Stimulated activated CD4-positive, alpha-beta T cell treated with anti-CD3 and anti-CD28 coated beads, TNF-alpha, amount 100 ng/mL, for 48 hours (primary cell): ENCODE measurements around the gene SLC52A1.
A peak's percentile ranks its signal among the peaks of the same experiment; 100 is the strongest.
"Not testable (repeated sequence)": the region's sequence is repeated elsewhere in the genome, so short reads cannot be mapped to it uniquely, and the experiment has no call there.

Experiments
- DNase-seq, 3 donors: peaks; one replicate each; pipeline ENCODE4 v3.0.0-alpha.2; 2020; ENCODE audit warnings: low read depth in 3 of 3

Gene SLC52A1

DNA sequence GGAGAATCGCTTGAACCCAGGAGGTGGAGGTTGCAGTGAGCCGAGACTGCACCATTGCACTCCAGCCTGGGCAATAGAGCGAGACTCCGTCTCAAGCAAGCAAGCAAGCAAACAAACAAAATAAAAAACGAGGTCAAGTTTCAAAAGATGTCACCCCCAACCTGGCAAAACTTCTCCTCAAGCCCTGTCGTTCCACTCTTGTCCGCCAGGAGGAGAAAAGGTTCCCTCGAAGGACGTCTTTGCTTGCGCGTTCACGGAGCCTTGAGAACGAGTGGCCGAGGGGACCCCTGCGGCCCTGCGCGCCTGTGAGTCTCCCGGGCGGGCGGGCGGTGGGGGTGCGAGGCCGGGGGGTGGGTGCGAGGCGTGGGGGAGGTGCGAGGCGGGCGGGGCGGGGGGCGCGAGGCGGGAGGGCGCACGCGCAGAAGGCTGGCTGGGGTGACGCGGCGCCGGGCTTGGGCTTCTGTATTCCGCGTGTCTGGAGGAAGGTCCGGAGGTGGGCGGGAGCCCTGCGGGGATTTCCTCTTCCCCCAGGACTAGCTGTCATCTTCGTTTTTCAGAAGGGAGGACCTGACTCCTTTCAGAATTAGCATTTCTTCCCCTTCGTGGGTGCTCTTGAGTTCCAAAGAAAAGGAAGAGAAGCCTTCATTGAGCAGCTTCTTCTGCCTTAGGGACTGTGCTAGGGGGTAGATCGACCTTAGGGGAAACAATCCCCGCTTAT is 3.7 kb downstream of the SLC52A1 start:
- peak; percentile 73 to 83 (median 73) for DNase-seq

DNA sequence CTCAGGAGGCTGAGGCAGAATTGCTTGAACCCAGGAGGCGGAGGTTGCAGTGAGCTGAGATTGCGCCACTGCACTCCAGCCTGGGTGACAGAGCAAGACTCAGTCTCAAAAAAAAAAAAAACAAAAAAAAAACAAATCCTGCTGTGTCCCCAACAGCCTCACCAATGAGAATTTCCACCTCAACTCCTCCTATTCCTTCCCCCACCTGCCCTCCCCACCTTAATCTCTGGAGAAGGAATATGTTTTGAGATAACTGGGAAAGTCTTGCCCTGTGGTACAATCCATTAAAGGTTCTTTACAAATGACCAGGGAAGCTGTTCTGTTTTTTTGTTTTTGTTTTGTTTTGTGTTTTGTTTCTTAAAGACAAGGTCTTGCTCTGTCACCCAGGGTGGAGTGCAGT is 5.1 kb downstream of the SLC52A1 start:
- not testable (repeated sequence) for DNase-seq

DNA sequence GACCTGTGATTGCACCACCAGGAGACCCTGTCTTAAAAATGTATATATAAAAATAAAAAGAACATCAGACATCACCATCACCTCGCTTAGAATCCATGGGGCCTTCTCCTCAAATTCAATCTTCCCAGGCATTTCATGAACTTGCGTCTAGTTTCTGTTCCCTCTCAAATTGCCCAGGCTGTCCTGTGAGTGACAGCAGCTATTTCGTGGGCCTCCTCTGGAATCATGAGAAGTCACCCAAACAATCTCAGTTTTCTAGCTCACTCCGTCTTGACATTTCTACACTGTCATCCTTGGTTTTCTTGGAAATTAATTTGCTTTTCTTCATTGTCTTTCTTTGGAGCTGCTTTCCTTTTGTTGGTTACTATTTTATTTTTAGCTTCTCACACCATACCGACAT is 7.3 kb downstream of the SLC52A1 start:
- DNase-seq: no peak

DNA sequence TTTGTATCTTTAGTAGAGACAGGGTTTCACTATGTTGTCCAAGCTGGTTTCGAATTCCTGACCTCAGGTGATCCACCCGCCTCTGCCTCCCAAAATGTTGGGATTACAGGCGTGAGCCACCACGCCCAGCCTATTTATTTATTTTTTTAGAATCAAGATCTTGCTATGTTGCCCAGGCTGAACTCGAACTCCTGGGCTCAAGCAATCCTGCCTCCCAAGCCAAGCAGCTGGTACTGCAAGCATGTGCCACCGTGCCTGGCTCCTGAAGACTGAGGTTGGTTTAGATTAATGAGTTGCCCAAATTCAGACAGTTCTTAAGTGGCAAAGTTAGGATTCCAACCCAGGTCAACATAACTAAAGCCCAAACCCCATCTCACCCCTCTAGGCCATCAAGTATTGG is 7.9 kb downstream of the SLC52A1 start:
- no peak for DNase-seq

DNA sequence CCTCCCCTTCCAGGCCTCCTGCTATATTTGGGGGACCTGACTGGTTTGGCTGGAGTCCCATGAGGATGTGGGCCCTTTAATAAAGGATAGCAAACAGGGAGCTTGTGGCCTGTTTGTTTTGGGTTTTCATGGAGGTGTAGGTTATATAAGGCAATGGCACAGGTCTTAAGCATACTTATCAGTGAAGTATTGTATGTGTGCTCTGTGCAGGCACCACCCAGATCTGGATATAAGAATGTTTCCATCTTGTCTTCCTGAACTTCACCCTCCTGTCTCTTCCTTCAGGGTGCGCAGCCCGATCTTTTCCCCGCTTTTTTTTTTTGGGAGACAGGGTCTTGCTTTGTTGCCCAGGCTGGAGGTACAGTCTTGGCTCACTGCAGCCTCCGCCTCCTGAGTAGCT is 10.6 kb downstream of the SLC52A1 start:
- no peak for DNase-seq

DNA sequence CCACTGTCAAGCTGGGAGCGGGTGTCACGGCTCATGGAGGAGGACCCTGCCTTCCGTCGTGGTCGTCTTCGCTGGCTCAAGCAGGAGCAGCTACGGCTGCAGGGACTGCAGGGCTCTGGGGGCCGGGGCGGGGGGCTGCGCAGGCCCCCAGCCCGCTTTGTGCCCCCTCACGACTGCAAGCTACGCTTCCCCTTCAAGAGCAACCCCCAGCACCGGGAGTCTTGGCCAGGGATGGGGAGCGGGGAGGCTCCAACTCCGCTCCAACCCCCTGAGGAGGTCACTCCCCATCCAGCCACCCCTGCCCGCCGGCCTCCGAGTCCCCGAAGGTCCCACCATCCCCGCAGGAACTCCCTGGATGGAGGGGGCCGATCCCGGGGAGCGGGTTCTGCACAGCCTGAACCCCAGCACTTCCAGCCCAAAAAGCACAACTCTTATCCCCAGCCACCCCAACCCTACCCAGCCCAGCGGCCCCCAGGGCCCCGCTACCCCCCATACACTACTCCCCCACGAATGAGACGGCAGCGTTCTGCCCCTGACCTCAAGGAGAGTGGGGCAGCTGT is 11.6 kb downstream of the SLC52A1 start:
- no peak for DNase-seq

DNA sequence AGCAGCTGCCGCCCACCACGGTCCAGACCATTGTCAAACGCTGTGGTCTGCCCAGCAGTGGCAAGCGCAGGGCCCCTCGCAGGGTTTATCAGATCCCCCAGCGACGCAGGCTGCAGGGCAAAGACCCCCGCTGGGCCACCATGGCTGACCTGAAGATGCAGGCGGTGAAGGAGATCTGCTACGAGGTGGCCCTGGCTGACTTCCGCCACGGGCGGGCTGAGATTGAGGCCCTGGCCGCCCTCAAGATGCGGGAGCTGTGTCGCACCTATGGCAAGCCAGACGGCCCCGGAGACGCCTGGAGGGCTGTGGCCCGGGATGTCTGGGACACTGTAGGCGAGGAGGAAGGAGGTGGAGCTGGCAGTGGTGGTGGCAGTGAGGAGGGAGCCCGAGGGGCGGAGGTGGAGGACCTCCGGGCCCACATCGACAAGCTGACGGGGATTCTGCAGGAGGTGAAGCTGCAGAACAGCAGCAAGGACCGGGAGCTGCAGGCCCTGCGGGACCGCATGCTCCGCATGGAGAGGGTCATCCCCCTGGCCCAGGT is 13.0 kb downstream of the SLC52A1 start:
- DNase-seq: no peak

DNA sequence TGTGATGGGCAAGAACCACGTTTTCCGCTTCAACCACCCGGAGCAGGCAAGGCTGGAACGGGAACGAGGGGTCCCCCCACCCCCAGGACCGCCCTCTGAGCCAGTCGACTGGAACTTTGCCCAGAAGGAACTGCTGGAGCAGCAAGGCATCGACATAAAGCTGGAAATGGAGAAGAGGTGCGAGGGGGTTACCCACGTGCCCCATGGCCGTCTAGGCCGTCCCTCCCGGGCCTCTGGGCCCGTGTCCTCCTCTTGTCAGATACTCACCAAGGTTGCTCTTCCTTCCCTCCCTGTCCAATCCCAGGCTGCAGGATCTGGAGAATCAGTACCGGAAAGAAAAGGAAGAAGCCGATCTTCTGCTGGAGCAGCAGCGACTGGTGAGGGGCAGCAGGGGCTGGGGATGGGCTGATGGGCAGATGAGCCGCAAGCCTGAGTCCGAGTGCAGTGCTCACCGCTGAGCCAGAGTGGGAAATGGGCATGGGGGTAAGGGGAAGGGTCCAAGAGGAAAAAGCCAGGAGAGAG is 14.7 kb downstream of the SLC52A1 start:
- no peak for DNase-seq

DNA sequence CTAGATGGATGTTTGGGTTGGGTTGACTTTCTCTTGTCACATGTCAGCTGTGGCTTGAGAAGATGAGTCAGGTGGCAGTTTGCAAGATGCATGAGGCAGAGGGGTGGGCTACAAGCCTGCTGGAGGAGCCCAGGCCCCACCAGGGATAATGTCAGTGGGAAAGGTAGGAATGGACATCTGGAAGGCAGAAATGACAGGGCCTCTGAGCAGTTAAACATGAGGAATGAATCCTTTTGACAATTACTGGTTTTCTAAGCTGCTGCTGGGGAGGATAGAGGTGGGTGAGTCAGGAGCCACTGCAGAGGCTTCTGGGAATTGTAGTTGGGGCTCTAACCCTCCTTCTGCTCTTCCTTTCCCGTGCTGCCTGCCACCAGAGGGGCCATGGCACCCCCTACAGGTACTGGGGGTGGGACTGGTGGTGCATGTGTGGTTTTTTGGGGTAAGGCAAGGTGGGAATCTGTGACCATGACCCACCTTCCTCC is 15.7 kb downstream of the SLC52A1 start:
- no peak for DNase-seq

DNA sequence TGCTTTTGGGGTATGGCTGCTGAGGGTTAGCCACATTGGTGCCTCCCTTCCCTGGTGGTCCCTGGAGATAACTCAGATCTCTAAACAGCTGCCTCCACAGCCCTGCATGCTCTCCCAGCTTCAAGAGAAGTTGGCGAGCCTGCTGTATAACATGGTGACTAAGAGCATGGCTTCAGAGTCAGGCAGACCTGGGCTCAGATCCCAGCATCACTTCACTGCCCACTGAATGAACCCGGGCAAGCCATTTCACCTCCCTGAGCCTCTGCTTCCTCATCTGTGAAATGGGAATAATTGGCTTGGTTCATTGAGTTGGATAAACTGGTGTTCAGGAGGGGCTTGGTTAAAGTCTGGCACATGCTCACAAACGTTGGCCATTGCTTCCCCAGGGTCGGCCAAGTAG is 20.9 kb downstream of the SLC52A1 start:
- DNase-seq: no peak

DNA sequence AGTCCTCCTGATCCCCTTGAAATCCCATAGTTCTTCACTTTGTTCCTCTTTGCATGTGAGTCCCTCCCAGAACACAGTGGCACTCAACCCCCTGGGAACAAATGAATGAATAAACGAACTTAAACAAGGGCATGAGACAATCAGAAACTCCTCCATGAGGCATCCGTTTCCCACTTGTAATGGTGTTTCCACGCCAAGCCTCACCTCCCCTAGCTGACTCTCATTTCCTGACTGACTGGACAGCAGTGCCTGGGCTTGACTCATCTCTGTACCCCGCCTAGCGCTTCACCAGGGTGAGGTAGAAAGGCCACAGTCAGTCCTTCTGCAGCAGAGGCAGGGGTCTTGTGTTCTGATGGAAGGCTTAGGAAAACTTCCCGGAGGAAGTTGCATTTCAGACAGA is 23.3 kb downstream of the SLC52A1 start:
- no peak for DNase-seq

DNA sequence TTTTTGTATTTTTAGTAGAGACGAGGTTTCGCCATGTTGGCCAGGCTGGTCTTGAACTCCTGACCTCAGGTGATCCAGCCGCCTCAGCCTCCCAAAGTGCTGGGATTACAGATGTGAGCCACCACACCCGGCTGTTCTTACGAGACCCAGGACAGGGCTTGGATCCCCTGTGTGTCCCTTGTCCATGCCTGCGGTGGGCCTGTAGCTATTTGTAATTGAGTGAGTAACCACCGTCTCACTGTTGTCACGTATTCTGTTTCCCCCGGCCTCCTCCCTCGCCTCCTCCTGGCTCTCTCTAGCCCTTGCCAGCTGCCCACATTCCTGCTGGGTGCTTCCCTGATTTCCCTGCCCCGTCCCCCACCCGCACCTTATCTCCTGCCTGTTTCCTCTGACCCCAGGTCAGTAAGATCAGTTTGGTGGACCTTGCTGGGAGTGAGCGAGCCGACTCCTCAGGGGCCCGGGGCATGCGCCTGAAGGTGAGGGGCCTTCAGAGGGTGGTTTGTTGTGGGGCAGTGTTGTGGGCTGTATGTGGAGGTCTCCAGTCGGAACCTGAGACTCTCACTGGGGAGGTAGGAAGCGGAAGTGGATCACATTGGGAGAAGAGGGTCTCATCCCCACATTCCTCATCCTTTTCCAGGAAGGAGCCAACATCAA is 31.9 kb downstream of the SLC52A1 start:
- no peak for DNase-seq

DNA sequence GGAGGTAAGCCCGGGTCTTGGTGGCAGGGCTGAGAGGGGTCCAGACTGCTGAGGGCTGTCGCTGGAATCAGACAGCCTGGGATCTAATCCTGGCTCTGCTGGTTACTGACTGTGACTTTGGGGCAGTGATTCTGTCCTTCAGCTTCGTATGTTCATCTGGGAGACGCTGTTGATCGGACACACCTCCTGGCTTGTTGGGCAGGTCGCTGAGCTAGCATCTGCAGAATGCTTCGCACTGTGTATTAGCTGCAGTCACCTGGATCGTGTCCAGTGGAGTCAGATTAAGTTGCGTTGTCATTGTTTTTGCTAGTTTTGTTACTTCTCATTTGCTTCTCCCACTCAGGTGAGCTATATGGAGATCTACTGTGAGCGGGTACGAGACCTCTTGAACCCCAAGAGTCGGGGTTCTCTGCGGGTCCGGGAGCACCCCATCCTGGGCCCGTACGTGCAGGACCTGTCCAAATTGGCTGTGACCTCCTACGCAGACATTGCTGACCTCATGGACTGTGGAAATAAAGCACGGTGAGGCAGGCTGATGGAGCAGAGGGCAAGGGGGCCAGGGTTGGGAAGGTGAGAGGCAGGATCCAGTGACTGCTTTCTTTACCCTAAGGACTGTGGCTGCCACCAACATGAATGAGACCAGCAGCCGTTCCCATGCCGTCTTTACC is 33.0 kb downstream of the SLC52A1 start:
- DNase-seq: no peak

DNA sequence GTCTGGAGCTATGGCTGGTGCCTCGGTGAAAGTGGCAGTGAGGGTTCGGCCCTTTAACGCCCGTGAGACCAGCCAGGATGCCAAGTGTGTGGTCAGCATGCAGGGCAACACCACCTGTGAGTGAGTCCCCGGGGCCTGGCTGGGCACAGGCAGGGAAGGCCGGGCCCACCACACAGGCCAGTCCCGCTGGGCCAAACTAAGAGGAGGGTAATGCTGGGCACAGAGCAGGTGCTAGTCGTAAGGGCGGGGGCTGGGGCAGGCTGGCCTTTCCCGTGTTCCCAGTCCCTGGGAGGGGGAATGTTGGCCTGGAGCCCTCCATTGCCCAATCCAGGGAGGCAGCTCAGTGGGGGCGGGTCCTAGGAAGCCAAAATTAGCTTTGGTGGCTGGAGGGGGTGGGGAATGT is 35.0 kb downstream of the SLC52A1 start:
- no peak for DNase-seq

DNA sequence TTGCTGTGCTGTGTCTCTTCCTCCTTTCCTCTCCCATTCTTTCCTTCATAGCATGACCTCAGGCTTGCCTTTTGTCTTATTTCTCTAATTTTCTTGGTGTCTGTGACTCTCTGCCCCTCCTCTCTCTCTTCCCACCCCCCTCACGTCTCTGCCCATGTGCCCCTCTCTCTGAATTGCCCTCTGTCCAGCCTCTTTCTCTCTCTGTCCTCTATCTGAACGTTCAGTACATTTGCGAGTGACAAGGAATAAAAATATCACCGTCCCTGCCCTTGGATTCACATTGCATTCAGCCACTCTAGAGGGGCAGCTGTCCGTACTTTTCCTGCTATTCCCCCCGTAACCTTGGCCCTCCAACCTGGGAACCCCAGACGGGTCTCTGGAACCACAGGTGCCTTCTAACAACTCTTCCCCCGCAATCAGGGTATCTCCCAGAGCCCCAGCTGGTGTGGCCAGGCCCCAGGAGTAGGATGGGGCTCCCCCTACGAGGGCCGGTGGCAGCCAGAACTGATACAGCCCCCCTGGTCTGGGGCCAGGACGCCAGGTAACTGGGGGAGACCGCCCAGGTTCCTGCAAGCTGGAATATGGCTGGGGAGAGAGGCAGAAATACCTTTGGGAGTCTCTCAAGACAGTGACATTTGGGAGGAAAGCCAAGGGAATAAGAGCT is 35.7 kb downstream of the SLC52A1 start:
- no peak for DNase-seq

DNA sequence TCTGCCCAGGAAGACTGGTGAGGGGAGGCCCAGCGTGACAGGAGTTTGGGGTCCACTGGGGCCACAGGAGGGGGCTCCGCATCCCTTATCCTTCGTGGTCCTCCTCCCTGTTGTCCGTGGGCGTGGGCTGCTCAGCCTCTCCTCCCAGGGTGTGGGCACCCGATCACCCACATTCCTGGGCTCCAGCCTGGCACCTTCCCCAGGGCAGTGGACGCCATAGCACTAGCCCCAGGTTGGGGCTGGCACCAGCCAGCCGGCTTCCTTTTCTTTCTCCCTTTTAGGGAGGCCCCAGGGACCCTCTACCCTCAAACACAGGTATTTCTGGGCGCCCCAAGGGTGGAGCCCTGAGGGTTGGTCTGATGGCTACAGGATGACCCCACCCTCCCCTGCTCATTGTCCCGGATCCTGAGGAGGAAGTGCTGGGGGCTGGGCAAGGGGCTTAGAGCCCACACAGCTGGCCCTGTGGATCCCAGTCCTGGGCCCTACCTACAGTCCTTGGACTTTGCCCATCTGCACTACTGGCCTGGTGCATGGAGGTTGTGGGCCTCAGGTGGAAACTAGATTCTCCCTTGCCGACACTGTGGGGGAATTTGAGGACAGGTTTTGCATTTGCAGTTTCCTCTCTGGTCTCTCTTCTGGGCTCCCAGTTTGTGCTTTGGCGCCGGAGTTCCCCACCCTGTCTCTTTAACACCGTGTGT is 36.3 kb downstream of the SLC52A1 start:
- no peak for DNase-seq

DNA sequence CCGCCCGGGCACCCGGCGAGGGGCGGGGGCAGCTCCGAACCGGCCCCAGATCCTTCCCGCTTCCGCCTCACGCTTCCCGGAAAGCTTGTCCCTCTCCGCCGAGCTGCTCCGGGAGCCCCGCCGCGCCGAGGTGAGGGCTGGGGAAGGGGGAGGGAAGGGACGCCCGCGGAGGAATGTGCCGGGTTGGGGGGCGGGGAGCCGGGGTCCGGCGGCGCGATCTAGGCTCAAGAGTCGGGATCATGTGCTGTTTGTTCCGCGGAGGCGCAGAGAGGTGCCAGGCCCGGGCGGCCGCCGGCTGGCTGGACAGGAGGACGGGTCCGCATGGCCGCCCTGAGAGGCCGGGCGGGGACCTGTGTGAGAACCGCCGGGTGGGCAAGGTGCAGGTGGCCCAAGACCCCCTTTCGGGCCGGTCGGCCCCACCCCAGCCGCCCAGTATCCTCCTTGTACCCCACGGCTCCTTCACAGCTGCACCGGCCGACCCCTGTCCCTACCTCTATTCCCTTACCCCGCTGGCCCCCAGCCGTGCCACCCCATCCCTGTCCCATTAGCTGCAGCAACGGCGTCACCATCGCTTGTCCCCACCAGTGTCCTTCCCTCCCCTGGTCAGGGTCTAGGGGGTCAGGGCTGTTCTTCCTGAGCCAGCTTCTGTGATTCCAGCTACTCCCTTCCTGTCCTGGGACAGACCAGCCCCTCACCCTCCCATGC is 37.0 kb downstream of the SLC52A1 start:
- no peak for DNase-seq

DNA sequence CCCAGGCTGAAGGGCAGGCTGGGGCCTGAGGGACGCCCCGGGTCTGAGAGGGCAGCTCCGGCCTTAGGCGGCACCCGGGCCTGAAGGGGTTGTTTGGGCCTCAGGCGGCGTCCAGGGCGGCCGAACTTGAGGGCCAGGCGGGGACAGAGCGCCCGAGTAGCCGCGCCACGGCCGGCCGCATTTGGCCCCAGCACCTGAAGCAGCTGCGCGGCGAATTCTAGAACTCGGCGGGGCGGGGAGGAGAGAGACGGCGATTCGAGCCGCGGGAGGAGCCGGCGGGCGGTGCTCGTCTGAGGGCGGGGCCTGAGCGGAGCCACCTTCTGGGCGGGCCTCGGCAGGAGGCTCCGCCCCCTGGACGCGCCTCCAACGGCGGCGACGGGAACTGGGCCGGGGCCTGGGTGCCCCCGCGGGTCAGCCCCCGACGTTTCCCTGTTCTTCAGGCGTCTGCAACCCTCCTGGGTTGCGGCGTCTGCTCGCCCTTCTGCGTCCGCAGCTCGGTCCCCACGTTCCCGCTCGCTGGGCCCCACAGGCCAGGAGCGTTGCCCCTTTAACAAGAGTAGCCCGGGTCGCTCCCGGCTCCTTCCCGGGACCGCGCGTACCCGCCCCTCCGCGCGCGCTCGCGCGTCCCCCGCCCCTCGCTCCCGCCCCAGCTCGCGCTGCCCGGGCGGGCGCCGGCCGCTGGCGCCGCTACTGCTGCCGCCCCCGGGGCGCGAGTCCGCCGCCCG is 37.8 kb downstream of the SLC52A1 start, which contains the start of the genes INCA1 and KIF1C:
Gene INCA1, minus strand, starts transcription at position 221 of the 725 bp plus-strand sequence. CDS start 3,085 bp downstream, outside the sequence.
Gene KIF1C, plus strand, starts transcription at position 649 of the 725 bp plus-strand sequence. CDS start 2,297 bp downstream, outside the sequence.
- peak; percentile 78 to 89 (median 80) for DNase-seq

DNA sequence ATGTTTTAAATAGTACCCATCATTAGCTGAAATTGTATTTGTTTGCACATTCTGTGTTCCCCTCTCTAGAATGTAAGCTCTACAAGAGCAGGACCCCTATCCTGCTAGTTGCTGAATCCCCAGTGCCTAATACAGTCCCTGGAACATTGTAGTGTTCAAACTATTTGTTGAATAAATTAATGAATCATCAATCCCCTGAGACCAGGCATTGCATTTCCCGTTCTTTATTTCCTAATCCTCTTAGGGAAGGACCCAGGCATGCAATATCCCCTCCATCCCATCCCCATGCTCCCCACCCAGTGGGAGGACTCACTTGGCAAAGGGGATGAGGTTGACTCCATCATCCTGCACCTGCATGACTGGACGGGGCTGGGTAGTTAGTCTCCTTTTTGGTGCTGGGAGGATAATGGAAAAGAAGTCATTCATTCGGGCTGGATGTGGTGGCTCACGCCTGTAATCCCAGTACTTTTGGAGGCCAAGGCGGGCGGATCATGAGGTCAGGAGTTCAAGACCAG is 41.1 kb downstream of the SLC52A1 start:
- no peak for DNase-seq
